Subcutaneous adipose tissue (tissue), 4 donors: ENCODE measurements around the gene PLA2G1B. TPM values are rescaled to one million over a fixed set of nuclear protein-coding genes. Genes with fewer than 3 reads are reported as not detected.

Source experiments
- CTCF ChIP-seq: fragments of 450-650 bp; IDR thresholded peaks from one replicate; pipeline ENCODE4 v1.5.1; 2016; ENCODE audit warnings: low read depth, mild to moderate bottlenecking, control low read depth, antibody characterized with exemption, moderate library complexity
- total RNA-seq, 4 donors: library from RNA; depleted of rRNA; stranded (reverse); fragments of >200 nt; gene quantifications; one replicate each; pipeline ENCODE4 v1.1.0, GENCODE V29; 2016

PLA2G1B gene
- total RNA-seq, 4 donors from 2014 or later = not detected

DNA sequence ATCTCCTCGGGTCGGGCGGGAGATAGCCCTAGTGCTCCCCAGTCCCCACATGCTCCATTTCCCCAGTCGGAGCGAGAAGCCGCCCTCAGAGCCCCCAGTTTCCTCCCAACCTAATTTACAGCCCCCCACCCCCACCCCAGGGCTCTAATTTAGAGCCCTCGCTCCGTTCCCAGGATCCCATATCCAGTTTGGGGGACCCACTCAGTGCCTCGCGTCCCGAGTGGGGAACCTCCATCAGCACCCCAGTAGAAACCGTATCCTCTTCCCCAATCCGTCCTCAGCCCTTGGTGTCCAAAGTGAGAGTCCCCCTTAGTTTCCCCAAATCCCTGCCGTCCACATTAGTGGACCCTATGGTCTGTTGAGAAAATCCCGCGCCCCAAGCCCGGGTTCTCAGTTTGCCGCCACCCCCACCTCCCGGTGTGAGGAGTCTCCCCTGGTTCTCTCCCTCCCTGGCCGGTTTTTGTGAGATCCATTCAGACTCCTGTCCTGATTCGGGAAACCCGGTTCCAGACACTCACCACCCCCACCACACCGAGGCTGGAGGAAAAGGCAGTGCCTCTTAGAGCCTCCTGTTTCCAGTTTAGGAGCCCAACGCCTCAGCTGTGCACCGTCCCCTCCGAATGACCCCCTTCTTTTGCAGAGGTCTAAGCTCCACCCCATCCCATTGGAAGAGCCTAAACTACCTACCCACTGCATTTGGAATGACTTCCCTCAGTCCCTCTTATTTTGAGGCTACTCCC, 42.2 kb upstream of the PLA2G1B start:
- TF ChIP-seq CTCF = no peak

DNA sequence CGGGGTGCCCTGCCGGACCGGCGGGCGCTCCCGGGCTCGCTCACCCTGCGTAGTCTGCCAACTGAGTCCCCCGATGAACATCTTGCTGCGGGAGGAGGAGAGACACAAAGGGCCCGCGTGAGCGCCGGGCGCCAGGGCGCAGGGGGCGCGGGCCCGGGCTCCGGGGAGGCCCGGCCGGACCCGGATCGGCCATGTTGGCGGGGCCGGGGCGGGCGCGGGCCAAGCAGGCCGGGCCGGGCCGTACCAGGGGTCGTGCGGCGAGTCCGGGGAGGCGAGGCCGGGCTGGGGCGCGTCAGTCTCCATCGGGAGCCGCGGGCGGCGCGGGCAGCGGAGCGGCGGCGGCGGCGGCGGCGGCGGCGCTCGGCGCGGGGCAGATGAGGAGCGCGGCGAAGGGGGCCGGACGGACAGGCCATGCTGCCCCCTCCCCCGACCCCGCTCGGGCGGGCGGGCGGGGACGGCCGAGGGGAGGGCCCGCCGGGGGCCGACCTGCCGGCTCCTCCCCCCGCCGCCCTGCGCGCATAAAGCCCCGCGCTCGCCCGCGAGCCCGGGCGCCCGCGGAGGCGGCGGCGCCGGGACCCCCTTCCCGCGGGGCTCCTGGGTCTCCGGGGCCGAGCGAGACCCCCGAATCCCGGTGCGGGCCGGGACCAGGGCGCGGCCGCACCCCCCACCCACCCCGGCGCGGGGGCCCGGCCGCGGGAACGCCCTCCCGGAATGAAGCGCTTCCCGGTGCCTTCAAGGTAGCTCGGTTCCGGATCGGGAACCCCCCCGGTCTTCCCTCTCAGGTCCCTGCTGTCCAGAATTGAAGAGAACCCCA, 41.4 kb upstream of the PLA2G1B start, which contains the start of gene MSI1:
Gene MSI1, minus strand, starts transcription at position 376 of the 814 bp plus-strand sequence. Its CDS starts 73 bp downstream, at position 303.
- TF ChIP-seq CTCF = no peak

GRCh38 chr12:120367924-120368788, 40.6 kb upstream of the PLA2G1B start:
- TF ChIP-seq CTCF = no peak

DNA sequence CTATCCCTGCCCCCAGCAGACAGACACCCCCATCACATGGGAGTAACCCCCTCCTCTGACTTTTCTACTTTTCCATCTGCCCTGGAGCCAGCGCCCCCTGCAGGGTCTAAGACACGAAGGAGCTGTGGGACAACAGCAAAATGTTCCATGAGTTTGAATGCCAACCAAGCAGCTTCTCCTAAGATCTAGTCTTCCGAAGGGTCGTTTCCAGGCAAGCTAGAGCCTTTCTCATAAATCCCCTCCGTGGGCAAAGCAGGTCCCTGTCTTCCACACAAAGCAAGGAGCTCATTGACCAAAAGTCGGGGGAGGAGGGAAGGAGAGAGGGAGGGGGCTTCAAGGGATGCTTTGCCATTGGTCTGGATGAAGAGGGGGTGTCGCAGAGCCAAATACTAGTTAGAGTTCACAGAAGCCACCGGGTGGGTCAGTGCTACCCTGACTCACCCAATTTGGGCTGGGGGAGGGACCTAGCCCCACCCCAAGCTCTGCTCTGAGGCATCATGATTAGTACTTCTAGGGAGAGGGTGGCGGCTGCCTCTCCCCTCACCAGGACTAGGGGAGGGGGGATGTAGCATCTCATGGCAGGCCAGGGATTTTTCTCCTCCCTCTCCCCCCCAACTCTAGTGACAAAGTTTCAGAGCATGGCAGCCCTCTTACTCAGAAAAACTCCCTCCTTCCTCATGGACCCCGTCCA, 39.8 kb upstream of the PLA2G1B start:
- no peak for TF ChIP-seq CTCF

DNA sequence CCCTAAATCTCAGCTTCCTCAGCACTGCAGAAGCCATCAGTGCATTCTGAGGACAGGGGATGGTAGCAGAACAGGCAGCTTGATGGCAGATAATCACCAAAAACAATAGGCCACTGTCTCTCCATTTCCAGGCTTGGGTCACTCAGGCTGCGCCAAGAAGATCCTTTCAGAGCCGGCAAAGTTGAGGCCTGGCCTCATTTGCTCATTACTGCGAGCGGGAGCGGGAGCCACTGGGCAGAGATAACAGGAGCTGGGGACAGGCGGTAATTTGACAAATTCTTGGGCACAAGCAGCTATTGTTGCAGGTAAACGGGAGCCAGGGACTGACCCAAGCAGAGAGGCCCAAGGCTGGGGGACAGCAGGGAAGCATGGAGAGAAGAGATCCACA, 39.3 kb upstream of the PLA2G1B start:
- TF ChIP-seq CTCF = no peak

DNA sequence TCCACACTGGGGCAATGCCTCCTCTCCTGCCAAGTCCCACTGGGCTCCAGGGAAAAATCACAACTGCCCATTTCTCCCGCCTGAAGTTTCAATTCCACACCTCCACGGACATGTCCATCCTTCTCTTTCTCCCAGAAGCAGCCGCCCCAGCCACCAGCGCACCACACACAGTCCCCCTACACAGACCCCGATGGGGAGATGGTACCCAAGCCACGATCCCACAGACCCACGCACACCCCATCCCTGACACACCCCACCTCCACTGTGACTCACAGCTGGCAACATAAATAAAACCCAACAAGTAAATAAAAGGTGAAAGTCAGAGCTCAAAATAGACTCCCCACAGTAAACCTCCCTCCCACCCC, 38.7 kb upstream of the PLA2G1B start:
- no peak for TF ChIP-seq CTCF
